Measurements from ENCODE around the gene HOXD9.
A peak's percentile ranks its signal among the peaks of the same experiment; 100 is the strongest.

HOXD9 gene

GRCh38 chr2:176081376-176081836 lies 41.1 kb upstream of the HOXD9 start:
- H3K27me3 ChIP-seq (ENCODE audit: control insufficient read depth, insufficient read depth, low read length) = peaks cover 97% of the 10 kb centered on the region
- H3K9me3 ChIP-seq (replicated peaks; ENCODE audit: low read length) = peaks cover 7% of the 10 kb centered on the region
- no peak overlapping the region for H3K4me2 ChIP-seq (ENCODE audit: low read length)
- no peak overlapping the region for H3K9ac ChIP-seq (ENCODE audit: low read depth, low read length)
- H3K4me3 ChIP-seq (ENCODE audit: low read length) = no peak overlapping the region
- H3K4me1 ChIP-seq (ENCODE audit: control insufficient read depth, insufficient read depth, low read length) = peaks cover 18% of the 10 kb centered on the region
- no peaks in the 10 kb centered on the region for H3K36me3 ChIP-seq (ENCODE audit: insufficient read depth, low read length)

- no peak overlapping the region for H3K4me3 ChIP-seq (ENCODE audit: low read length)
- H3K36me3 ChIP-seq (ENCODE audit: insufficient read depth, low read length) = no peaks in the 10 kb centered on the region
- H3K4me2 ChIP-seq (ENCODE audit: low read length) = no peak overlapping the region
- H3K9ac ChIP-seq (ENCODE audit: low read depth, low read length) = no peak overlapping the region
- peaks cover 7% of the 10 kb centered on the region for H3K9me3 ChIP-seq (replicated peaks; ENCODE audit: low read length)
- peaks cover 97% of the 10 kb centered on the region for H3K27me3 ChIP-seq (ENCODE audit: control insufficient read depth, insufficient read depth, low read length)
- peaks cover 18% of the 10 kb centered on the region for H3K4me1 ChIP-seq (ENCODE audit: control insufficient read depth, insufficient read depth, low read length)
Measured at GRCh38 chr2:176081837-176082524, 40.5 kb upstream of the HOXD9 start.

GRCh38 chr2:176082525-176082823 lies 40.0 kb upstream of the HOXD9 start:
- H3K4me3 ChIP-seq (ENCODE audit: low read length) = no peak overlapping the region
- peaks cover 96% of the 10 kb centered on the region for H3K27me3 ChIP-seq (ENCODE audit: control insufficient read depth, insufficient read depth, low read length)
- peaks cover 18% of the 10 kb centered on the region for H3K4me1 ChIP-seq (ENCODE audit: control insufficient read depth, insufficient read depth, low read length)
- H3K9ac ChIP-seq (ENCODE audit: low read depth, low read length) = no peak overlapping the region
- H3K9me3 ChIP-seq (replicated peaks; ENCODE audit: low read length) = peaks cover 7% of the 10 kb centered on the region
- H3K4me2 ChIP-seq (ENCODE audit: low read length) = no peak overlapping the region
- no peaks in the 10 kb centered on the region for H3K36me3 ChIP-seq (ENCODE audit: insufficient read depth, low read length)

- Histone ChIP-seq H3K4me3 (ENCODE audit: low read length) (no peak overlapping the region), H3K27me3 (ENCODE audit: control insufficient read depth, insufficient read depth, low read length) (peaks cover 96% of the 10 kb centered on the region), H3K9ac (ENCODE audit: low read depth, low read length) (no peak overlapping the region), H3K4me1 (ENCODE audit: control insufficient read depth, insufficient read depth, low read length) (peaks cover 18% of the 10 kb centered on the region), H3K4me2 (ENCODE audit: low read length) (no peak overlapping the region), H3K36me3 (ENCODE audit: insufficient read depth, low read length) (no peaks in the 10 kb centered on the region), H3K9me3 (replicated peaks; ENCODE audit: low read length) (peaks cover 7% of the 10 kb centered on the region)
Measured at GRCh38 chr2:176082824-176083751, 39.4 kb upstream of the HOXD9 start.

- no peak within 1 kb of the TSS for H3K4me2 ChIP-seq (ENCODE audit: low read length)
- H3K9me3 ChIP-seq (replicated peaks; ENCODE audit: low read length) = peaks cover 7% of the 10 kb centered on the region
- H3K4me3 ChIP-seq (ENCODE audit: low read length) = no peak within 1 kb of the TSS
Measured at GRCh38 chr2:176083796-176084261, 38.7 kb upstream of the HOXD9 start, which contains the start of gene EVX2. TSS of gene EVX2 (minus strand) at chr2:176083962. CDS start at chr2:176083776, 186 bp downstream.

GRCh38 chr2:176084611-176085119 lies 37.9 kb upstream of the HOXD9 start:
- Histone ChIP-seq H3K4me2 (ENCODE audit: low read length) (no peak overlapping the region), H3K4me1 (ENCODE audit: control insufficient read depth, insufficient read depth, low read length) (peaks cover 15% of the 10 kb centered on the region), H3K9me3 (replicated peaks; ENCODE audit: low read length) (peaks cover 7% of the 10 kb centered on the region), H3K27me3 (ENCODE audit: control insufficient read depth, insufficient read depth, low read length) (peaks cover 96% of the 10 kb centered on the region), H3K9ac (ENCODE audit: low read depth, low read length) (no peak overlapping the region), H3K36me3 (ENCODE audit: insufficient read depth, low read length) (no peaks in the 10 kb centered on the region), H3K4me3 (ENCODE audit: low read length) (no peak overlapping the region)

More at GRCh38 chr2:176083796-176084261, 38.7 kb upstream of the HOXD9 start, which contains the start of gene EVX2:
- H3K36me3 ChIP-seq (ENCODE audit: insufficient read depth, low read length) = no peaks in the 10 kb centered on the region
- H3K4me1 ChIP-seq (ENCODE audit: control insufficient read depth, insufficient read depth, low read length) = peaks cover 22% of the 10 kb centered on the region
- H3K9ac ChIP-seq (ENCODE audit: low read depth, low read length) = no peak within 1 kb of the TSS
- peaks cover 96% of the 10 kb centered on the region for H3K27me3 ChIP-seq (ENCODE audit: control insufficient read depth, insufficient read depth, low read length)

- H3K4me1 ChIP-seq (ENCODE audit: control insufficient read depth, insufficient read depth, low read length) = peaks cover 14% of the 10 kb centered on the region
- H3K9ac ChIP-seq (ENCODE audit: low read depth, low read length) = no peak overlapping the region
- peak overlapping the region; percentile 68 for H3K4me2 ChIP-seq (ENCODE audit: low read length)
- peaks cover 99% of the 10 kb centered on the region for H3K27me3 ChIP-seq (ENCODE audit: control insufficient read depth, insufficient read depth, low read length)
- H3K4me3 ChIP-seq (ENCODE audit: low read length) = no peak overlapping the region
- H3K36me3 ChIP-seq (ENCODE audit: insufficient read depth, low read length) = no peaks in the 10 kb centered on the region
- peaks cover 7% of the 10 kb centered on the region for H3K9me3 ChIP-seq (replicated peaks; ENCODE audit: low read length)
Measured at GRCh38 chr2:176085120-176085788, 37.3 kb upstream of the HOXD9 start.

GRCh38 chr2:176085861-176086771 lies 36.4 kb upstream of the HOXD9 start:
- H3K36me3 ChIP-seq (ENCODE audit: insufficient read depth, low read length) = no peaks in the 10 kb centered on the region
- H3K4me2 ChIP-seq (ENCODE audit: low read length) = peak overlapping the region; percentile 68
- H3K4me3 ChIP-seq (ENCODE audit: low read length) = peak overlapping the region; percentile 9
- H3K9ac ChIP-seq (ENCODE audit: low read depth, low read length) = no peak overlapping the region
- H3K27me3 ChIP-seq (ENCODE audit: control insufficient read depth, insufficient read depth, low read length) = peaks cover 99% of the 10 kb centered on the region
- peaks cover 3% of the 10 kb centered on the region for H3K9me3 ChIP-seq (replicated peaks; ENCODE audit: low read length)
- peaks cover 8% of the 10 kb centered on the region for H3K4me1 ChIP-seq (ENCODE audit: control insufficient read depth, insufficient read depth, low read length)

- Histone ChIP-seq H3K4me3 (ENCODE audit: low read length) (no peak overlapping the region), H3K9ac (ENCODE audit: low read depth, low read length) (no peak overlapping the region), H3K36me3 (ENCODE audit: insufficient read depth, low read length) (no peaks in the 10 kb centered on the region), H3K27me3 (ENCODE audit: control insufficient read depth, insufficient read depth, low read length) (peaks cover 96% of the 10 kb centered on the region), H3K4me2 (ENCODE audit: low read length) (no peak overlapping the region), H3K4me1 (ENCODE audit: control insufficient read depth, insufficient read depth, low read length) (peaks cover 8% of the 10 kb centered on the region), H3K9me3 (replicated peaks; ENCODE audit: low read length) (no peaks in the 10 kb centered on the region)
Measured at GRCh38 chr2:176087330-176088047, 35.0 kb upstream of the HOXD9 start.
